Stimulated activated CD4-positive, alpha-beta T cell treated with anti-CD3 and anti-CD28 coated beads, TNF-alpha, amount 100 ng/mL, for 48 hours (primary cell): ENCODE results near the gene DMAC2.
"Not testable (repeated sequence)": the region's sequence is repeated elsewhere in the genome, so short reads cannot be mapped to it uniquely, and the experiment has no call there.

Source experiments
- DNase-seq, 3 donors: peaks; one replicate each; pipeline ENCODE4 v3.0.0-alpha.2; 2020; ENCODE audit warnings: low read depth in 3 of 3

The DMAC2 gene

GRCh38 chr19:41439441-41440222 lies at the start of gene DMAC2:
TSS of gene DMAC2 (minus strand) at chr19:41439912. CDS start at chr19:41439899, 13 bp downstream.
- peak; percentile 91 to 96 (median 95) for DNase-seq

DNA sequence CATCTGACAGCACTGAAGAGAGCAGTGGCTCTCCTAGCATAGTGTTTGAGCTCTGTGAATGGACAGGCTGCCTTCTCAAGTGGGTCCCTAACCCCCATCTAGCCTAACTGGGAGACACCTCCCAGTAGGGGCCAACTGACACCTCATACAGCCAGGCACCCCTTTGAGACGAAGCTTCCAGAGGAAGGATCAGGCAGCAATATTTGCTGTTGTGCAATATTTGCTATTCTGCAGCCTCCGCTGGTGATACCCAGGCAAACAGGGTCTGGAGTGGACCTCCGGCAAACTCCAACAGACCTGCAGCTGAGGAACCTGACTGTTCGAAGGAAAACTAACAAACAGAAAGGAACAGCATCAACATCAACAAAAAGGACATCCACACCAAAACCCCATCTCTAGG lies 47.2 kb upstream of the DMAC2 start:
- not testable (repeated sequence) for DNase-seq

GRCh38 chr19:41484822-41485221 lies 45.1 kb upstream of the DMAC2 start:
- DNase-seq, result no peak

DNA sequence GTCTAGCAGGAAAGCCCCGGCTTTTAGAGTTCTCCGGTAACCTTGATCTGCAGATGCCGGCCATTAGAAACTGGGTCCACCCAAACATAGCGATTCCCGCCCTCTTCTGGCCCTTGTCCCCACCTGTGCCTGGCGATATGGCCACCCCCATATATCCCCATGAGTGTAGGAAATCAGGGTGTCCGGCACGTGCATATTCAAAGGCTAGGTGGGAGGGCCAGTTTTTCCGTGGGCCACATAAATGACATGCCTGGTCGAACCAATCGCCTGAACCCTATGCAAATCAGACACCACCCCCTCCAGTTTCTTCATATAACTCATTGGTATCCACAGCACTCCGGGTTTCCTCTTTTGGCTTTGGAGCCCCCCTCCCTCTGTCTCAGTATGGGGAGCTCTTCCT lies 40.6 kb upstream of the DMAC2 start:
- DNase-seq, result no peak

DNA sequence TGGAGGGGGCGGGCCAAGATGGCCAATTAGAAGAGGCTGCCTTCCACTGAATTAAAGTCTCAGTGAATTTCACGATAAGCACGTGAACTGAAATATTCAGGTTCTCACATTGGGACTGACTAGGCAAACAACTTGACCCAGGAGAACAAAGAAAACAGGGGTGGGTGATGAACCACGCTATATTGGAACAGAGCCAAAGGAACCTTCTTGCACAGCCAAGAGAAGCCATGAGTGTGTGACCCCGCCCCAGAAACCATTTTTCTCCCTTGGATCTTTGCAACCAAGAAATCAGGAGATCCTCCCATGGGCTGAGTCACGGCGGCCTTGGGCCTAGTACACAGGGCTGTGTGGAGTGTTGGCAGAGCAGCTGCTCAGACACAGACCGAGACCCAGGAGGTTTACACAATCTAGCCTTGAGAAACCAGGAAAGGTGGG lies 40.1 kb upstream of the DMAC2 start:
- DNase-seq, result no peak

- DNase-seq, result no peak
Measured at GRCh38 chr19:41478875-41479756, 39.4 kb upstream of the DMAC2 start.

DNA sequence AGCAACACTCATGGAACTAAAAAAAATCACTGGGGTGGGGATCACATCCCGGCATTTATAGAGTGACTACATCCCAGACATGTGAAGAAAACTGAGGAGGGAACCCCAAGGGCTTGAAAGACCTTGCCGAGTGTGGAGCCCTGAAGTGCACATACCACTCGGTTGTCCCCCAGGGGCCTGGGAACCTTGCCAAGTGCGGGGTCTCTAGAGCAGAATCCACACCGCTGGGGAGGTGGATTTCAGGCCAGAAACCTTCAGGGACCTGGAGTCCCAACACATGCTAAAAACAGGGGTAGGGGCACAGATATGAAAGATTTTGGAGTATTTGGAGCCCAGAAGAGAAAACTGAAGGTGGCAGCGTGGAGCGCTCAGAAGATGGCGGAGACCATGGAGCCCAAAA lies 38.5 kb upstream of the DMAC2 start:
- no peak for DNase-seq

GRCh38 chr19:41476583-41476982 lies 36.9 kb upstream of the DMAC2 start:
- DNase-seq, result no peak

GRCh38 chr19:41463257-41464256 lies 23.8 kb upstream of the DMAC2 start:
- not testable (repeated sequence) for DNase-seq

- no peak for DNase-seq
Measured at GRCh38 chr19:41462497-41462896, 22.8 kb upstream of the DMAC2 start.

GRCh38 chr19:41457241-41457640 lies 17.5 kb upstream of the DMAC2 start:
- no peak for DNase-seq

GRCh38 chr19:41456342-41456918 lies 16.7 kb upstream of the DMAC2 start:
- no peak for DNase-seq

- DNase-seq, result no peak
Measured at GRCh38 chr19:41455936-41456335, 16.2 kb upstream of the DMAC2 start.

- DNase-seq, result no peak
Measured at GRCh38 chr19:41452584-41453275, 13.0 kb upstream of the DMAC2 start.

DNA sequence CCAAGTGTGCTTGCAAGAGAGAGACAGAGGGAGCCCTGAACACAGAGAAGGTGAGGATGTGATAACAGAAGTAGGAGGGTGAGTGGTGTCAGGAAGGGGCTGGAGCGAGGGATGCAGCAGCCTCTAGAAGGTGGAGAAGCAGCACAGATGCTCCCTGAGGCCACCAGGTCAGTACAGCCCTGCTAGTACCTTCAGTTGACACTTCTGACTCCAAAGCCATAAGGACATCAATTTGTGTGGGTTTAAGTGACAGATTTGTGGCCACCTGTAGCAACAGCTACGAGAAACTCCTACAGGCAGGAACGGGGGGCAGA lies 10.1 kb upstream of the DMAC2 start:
- DNase-seq, result no peak

GRCh38 chr19:41449079-41449864 lies 9.6 kb upstream of the DMAC2 start:
- peak; percentile 39 to 56 (median 47) for DNase-seq

GRCh38 chr19:41447732-41448332 lies 8.1 kb upstream of the DMAC2 start:
- DNase-seq, result no peak

DNA sequence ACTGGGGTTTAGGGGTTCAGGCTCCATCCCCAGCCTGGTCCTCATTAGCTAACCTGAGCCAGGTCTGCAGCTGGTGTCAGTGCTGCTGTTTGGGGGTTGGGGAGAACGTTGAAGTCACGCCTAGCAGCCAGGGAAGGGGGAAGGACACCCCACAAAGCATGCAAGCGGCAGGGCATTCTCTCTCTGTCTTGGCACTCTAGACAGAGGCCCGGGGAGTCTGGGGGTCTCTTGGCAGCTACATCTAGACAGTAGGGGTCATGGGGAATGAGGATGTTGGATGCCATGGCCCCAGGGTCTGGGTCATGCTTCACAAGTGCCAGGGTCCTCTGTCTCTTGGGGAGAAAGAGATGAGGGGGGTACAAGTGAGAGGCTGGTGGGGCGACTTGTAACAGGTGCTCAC lies 5.9 kb upstream of the DMAC2 start:
- no peak for DNase-seq

GRCh38 chr19:41443813-41444455 lies 4.2 kb upstream of the DMAC2 start:
- DNase-seq, result no peak
